ENCODE data around the gene ONECUT2.
A peak's percentile ranks its signal among the peaks of the same experiment; 100 is the strongest.
"Not testable (repeated sequence)": the region's sequence is repeated elsewhere in the genome, so short reads cannot be mapped to it uniquely, and the experiment has no call there.

ONECUT2 gene

GRCh38 chr18:57446322-57446721 lies 11.1 kb downstream of the ONECUT2 start:
- no peak for DNase-seq (ENCODE audit: low spot score)

GRCh38 chr18:57447154-57447621 lies 12.0 kb downstream of the ONECUT2 start:
- no peak for DNase-seq (ENCODE audit: low spot score)

- DNase-seq (ENCODE audit: low spot score) = no peak
These were observed 20.5 kb downstream of the ONECUT2 start for GRCh38 chr18:57455576-57456129.

GRCh38 chr18:57461652-57462269 lies 26.6 kb downstream of the ONECUT2 start:
- no peak for DNase-seq (ENCODE audit: low spot score)

GRCh38 chr18:57466307-57466706 lies 31.1 kb downstream of the ONECUT2 start:
- DNase-seq (ENCODE audit: low spot score) = no peak

- DNase-seq (ENCODE audit: low spot score) = no peak
These were observed 31.7 kb downstream of the ONECUT2 start for GRCh38 chr18:57466745-57467409.

GRCh38 chr18:57469884-57470283 lies 34.7 kb downstream of the ONECUT2 start:
- DNase-seq (ENCODE audit: low spot score) = no peak

- DNase-seq (ENCODE audit: low spot score) = no peak
These were observed 40.2 kb downstream of the ONECUT2 start for GRCh38 chr18:57475408-57475807.

GRCh38 chr18:57475903-57476302 lies 40.7 kb downstream of the ONECUT2 start:
- DNase-seq (ENCODE audit: low spot score) = no peak

GRCh38 chr18:57480733-57481132 lies 45.6 kb downstream of the ONECUT2 start:
- DNase-seq (ENCODE audit: low spot score) = no peak

- DNase-seq (ENCODE audit: low spot score) = peak; percentile 3
These were observed 62.5 kb downstream of the ONECUT2 start for GRCh38 chr18:57497372-57498294.

GRCh38 chr18:57498682-57499256 lies 63.6 kb downstream of the ONECUT2 start:
- DNase-seq (ENCODE audit: low spot score) = no peak

- DNase-seq (ENCODE audit: low spot score) = no peak
These were observed 67.5 kb downstream of the ONECUT2 start for GRCh38 chr18:57502624-57503023.

- no peak for DNase-seq (ENCODE audit: low spot score)
These were observed 70.1 kb downstream of the ONECUT2 start for GRCh38 chr18:57505231-57505630.

GRCh38 chr18:57516056-57516455 lies 80.9 kb downstream of the ONECUT2 start:
- no peak for DNase-seq (ENCODE audit: low spot score)

- DNase-seq (ENCODE audit: low spot score) = no peak
These were observed 83.4 kb downstream of the ONECUT2 start for GRCh38 chr18:57518533-57518932.

GRCh38 chr18:57519668-57520424 lies 84.7 kb downstream of the ONECUT2 start:
- DNase-seq (ENCODE audit: low spot score) = no peak

- DNase-seq (ENCODE audit: low spot score) = not testable (repeated sequence)
These were observed 87.2 kb downstream of the ONECUT2 start for GRCh38 chr18:57522348-57522747.

- no peak for DNase-seq (ENCODE audit: low spot score)
These were observed 88.2 kb downstream of the ONECUT2 start for GRCh38 chr18:57523171-57523956.

GRCh38 chr18:57527556-57528229 lies 92.5 kb downstream of the ONECUT2 start:
- no peak for DNase-seq (ENCODE audit: low spot score)
